CD4-positive, alpha-beta T cell treated with Interleukin-4 for 1 hour (primary cell): ENCODE data around the gene GNG2.

Experiments
- DNase-seq, 2 donors: peaks; one replicate each; pipeline ENCODE4 v3.0.0-alpha.2; 2020 to 2022

Gene GNG2

DNA sequence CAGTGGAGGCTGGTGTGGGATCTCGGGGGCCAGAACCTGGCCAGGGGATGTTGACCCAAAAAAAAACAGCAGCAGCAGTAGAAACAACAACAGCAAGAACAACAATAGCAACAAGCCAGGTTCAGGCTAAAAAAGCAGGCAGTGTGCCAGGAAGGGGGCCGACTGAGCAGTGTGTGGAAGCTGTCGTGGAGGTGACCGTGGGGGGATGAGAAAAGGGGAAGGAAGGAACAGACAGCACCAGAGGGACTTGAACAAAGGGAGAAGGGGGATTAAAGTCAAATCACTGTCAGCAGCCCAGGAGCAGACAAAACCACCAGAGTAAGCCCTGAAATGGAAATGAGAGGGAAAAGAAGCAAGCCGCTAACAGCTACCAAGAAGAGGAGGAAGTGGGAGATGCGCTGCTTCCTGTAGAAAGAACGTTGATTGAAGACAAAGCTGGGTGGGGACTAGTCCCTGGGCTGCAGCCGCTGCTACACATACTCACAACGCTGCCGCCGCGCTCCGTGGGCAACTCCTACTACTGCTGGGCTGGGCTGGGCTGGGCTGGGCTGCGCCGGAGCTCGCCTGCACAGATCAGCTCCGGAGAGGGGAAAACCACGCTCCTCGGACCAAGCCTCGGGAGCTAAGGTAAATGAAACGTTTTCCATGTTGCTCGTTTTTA, at the start of gene GNG2:
Gene GNG2 (plus strand): TSS at position 449 of the 661 bp plus-strand sequence. CDS start 90,067 bp downstream, outside the sequence.
- peak; percentile 89 to 90 for DNase-seq

DNA sequence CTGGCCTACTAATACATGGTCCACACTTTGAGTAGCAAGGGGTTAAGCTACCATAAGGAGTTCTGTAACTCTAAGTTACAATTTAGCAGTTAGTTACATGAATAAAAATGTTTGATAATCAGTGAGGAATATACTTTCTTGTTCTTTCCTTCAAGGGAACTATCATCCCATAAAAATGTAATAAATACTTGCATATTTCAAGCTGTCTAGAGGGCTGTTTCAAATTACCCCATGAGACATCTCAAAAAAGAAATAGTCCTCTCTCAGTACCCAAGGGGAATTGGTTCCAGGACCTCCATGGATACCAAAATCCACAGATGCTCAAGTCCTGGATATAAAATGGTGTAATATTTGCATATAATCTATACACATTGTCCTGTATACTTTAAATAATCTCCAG, 48.7 kb upstream of the GNG2 start:
- DNase-seq: no peak

DNA sequence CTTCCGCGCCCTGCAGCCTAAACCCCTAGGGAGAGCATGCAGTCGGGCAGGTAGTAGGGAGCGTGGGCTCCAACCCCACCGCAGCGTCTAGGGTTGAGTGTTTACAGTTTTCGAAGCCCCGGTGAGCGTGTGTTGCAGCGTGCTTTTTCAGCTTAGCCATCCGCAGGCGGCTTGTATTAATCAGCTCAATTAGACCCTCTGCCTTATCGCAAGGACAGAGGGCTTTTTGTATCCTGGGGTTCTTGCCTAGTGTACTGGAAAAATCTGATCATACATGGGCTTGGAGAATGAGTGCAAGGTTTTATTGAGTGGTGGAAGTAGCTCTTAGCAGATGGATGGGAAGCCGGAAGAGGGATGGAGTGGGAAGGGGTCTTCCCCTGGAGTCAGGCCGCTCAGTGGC, 44.4 kb upstream of the GNG2 start:
- no peak for DNase-seq

DNA sequence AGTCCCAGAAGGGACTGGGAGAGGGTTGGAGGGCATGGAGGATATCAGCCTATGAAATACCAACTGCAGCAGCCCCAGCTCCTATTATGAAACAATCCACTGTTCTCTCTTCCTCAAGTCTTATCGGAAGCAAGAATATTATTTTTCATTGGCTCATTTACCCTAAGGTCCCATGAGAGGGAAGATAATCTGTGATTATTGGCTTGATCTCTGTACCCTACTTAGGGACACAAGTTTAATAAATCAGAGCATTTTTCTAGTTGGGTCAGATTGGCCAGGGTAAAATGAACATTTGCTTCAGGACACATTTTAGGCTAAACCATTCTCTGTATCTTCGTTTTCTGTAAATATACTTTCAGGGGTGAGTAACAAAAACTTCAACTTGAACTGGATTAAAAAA, 43.1 kb upstream of the GNG2 start:
- DNase-seq: no peak

DNA sequence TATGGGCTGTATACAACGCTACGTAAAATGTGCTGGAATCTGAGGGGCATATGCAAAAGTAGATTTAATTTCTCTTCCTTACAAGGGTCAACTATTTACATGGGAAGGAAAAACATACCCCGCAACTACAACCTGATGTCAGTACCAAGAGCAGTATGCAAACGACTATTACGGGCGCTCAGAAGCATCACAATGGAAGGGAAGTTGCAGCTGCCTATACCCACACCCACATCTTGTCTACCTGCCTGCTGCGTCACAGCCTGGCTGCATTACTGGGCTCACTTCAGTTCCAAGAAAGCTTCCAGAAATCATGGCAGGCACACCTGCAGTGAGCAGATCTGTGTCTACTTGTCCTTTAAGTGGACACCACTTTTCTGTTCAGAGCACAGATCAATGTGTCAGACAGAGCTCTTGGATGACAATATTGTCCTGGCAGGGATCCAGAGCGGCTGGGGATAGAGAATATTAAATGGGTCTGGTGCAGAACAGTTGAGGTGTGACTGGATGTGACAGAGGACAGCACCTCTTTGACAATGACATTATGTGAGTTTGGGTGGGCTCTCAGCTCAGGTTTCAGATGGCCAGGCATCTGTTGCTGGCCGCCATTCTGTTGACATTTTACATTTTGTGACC, 41.5 kb upstream of the GNG2 start:
- no peak for DNase-seq

DNA sequence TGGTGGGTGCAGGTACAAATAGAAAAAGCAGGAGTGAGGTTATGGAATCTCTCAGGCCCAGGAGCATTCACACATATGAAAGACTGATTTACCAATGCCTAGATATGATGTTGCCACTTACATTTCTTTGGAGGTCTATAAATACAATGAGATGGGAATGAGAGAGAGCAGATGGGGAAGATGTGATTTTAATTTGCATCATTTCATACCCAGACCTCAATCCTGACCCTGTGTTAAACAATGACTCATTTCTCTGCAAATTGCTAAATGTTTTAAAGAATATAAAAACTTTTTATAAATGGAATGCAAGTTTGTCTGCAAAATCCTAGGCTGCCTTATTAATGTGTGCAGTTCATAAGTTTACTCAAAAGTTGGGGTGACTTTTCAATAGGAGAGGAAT, 38.6 kb upstream of the GNG2 start:
- no peak for DNase-seq

DNA sequence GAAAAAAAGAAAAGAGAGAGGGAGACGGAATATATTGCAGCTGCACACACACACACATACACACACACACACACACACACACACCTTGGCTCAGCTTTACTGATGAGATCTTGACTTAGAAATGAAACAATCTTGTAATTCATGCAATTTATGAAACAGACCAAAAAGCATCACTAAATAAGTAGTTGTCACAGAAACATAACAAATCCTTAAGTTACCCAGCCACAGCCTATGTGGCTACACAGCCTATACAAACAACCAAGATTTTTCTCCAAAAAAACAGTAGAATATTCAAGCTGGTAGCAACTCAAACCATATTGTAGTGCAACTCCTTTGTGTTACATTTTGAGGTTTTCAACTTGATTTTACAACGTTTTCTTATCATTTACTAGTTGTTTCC, 37.9 kb upstream of the GNG2 start:
- DNase-seq: no peak

DNA sequence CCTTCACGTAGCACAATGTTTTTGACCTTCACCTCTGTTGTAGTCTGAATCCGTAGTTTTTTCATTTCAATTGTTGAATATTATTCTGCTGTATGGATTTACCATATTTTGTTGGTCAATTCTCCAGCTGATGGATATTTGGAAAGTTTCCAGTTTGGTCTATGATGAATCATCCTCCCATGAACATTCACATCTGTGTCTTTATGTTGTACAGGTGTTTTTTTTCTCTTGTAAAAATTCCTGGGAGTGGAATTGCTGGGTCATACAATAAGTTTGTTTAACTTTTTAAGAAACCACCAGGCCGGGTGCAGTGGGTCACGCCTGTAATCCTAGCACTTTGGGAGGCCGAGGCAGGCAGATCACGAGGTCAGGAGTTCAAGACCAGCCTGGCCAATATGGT, 36.7 kb upstream of the GNG2 start:
- DNase-seq: no peak

DNA sequence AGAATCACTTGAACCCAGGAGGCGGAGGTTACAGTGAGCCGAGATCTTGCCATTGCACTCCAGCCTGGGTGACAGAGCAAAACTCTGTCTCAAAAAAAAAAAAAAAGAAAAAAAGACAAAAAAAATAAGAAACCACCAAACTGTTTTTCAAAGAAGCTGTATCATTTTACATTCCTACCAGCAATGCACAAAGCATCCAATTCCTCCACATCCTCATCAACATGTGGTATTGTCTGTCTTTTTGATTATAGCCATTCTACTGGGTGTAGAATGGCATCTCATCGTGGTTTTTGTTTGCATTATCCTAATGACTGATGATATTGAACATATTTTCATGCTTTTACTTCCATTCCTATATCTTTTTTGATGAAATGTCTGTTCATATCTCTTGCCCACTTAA, 36.2 kb upstream of the GNG2 start:
- no peak for DNase-seq

DNA sequence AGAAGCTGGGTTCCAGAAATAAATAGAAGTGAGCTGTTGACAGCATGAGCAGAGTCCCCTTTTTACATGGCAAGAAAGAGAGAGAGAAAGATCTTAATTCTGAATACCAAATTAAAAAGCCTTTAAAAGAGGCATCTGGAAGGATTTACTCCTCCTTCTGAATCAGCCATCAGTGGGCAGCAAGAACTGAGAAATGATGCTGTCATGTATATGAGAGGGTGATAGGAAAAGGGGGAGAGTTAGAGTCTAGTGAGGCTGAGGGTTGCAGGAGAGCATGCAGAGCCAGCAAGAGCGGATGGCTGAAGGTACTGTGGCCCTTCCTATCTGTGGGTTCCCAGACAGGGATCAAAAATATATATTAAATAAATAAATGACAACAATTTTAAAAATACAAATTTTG, 34.5 kb upstream of the GNG2 start:
- no peak for DNase-seq

DNA sequence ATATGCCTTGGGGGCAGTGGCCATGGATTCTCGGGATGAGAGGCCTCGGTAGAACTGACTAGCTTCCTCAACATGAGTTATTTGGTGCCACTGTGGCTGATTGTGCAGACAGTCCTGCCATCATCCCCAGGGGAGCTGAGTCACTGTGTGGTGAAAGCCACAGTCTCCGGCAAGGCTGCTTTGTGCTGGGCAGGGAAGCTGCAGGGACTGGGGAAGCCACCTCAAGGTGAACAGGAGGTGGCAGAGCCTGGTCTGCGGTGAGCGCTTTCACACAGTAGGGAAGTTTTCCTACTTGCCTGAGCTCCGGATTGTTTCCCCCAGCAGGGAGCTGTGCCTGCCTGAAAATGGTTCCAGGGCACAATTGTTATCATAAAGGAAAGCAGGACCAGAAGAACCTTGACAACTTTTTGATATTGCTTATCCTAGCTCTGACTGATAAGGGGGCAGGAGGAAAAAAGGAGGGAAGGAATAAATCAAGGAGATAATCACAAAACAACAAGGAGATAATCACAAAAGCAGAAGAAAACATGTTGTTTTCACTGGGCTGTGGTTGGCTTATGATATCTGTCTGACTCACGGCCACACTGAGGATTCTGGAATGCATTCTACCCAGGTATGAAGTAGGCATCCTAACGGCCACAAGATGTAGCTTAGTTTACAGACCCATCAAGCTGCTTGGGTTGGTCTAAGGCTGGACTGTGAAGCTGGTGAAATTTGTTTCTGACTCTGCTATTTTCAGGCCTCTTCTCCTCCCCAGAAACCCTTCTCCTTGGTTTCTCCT, 32.2 kb upstream of the GNG2 start:
- DNase-seq: peak; percentile 51 to 76

DNA sequence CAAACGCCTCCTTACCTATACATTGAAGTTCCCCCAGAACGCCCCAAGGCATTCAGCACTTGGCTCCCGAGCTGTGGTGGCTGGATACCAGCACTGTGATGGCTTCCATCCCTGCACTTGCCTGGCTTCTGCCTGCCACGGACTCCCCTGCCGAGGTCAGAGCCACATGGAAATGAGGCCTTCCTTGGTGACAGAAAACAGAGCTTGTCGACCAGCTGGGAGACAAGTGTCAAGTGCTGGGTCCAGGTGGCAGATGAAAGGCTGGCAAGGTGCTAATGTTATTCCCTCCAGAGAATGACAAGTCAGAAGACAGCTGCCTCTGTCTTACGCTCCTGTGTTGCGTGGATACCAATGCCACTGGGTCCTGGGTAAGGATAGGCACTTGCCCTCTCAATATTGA, 26.2 kb upstream of the GNG2 start:
- no peak for DNase-seq

DNA sequence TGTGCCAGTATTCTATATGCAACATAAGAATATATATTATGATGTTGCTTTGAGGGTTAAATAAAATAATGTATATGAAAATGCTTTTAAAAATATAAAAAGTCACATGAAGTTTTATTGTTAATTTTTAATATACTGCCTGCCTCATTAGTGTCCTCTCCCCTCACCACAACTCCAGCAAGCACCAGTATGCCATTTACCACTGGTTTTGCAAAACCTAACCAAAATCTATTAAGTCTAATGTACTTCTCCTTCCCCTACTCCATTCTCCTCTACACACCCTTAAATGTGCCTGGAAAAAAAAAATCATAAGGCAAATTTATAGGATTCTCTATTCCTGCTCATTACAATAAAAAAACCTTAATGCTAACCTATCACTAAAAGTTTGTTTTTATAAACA, 24.0 kb upstream of the GNG2 start:
- no peak for DNase-seq

DNA sequence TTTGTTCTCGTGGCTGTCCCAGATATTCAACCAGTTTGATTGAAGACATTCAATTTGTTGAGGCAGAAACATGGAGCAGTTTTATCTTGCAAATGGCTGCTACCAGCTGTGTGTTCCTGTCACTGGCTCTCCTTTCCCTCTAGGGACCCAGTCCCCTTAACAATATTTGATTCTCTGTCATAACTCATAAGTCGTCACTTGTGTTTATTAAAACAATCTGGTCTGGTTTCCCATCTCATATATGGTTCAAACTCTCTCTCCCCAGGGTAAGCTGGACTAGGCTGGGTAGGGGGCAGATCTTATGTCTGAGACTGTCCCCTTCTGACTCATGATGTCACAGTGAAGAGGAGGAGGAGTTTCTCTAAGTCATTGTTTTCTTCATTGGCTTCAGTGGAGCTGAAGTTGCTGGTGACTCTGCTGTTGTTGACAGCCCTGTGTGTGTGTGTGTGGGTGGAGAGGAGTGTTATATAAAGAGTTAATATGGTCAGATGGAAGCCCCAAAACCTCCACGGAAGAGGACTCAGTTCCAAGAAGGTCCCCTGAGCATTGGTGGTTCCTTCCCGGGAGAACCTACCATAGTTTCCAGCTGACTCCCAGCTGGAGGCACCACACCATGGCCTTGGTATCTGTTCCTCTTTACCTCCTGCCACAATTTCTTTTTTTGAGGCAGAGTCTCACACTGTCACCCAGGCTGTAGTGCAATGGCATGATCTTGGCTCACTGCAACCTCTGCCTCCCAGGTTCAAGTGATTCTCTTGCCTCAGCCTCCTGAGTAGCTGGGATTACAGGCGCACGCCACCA, 16.1 kb upstream of the GNG2 start:
- peak in 1 of 2 donors; percentile 73 for DNase-seq

DNA sequence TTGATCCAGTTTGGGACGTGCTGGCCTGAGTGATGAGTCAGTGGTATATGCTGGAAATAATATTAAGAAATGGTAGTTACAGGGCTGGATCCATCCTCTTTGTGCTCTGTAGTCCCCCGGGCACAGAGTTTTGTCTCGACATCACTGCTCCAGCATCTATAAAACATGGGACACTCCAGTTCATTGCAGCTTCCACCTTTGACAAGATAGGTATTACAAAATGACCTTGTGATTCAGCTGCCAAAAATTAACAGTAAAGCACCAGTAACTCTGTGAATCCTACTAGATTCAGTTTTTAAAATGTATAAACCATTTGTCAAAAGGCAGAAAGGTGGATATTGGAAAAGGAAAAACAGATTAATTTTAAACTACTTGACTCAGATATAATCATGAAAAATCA, 14.6 kb upstream of the GNG2 start:
- no peak for DNase-seq

DNA sequence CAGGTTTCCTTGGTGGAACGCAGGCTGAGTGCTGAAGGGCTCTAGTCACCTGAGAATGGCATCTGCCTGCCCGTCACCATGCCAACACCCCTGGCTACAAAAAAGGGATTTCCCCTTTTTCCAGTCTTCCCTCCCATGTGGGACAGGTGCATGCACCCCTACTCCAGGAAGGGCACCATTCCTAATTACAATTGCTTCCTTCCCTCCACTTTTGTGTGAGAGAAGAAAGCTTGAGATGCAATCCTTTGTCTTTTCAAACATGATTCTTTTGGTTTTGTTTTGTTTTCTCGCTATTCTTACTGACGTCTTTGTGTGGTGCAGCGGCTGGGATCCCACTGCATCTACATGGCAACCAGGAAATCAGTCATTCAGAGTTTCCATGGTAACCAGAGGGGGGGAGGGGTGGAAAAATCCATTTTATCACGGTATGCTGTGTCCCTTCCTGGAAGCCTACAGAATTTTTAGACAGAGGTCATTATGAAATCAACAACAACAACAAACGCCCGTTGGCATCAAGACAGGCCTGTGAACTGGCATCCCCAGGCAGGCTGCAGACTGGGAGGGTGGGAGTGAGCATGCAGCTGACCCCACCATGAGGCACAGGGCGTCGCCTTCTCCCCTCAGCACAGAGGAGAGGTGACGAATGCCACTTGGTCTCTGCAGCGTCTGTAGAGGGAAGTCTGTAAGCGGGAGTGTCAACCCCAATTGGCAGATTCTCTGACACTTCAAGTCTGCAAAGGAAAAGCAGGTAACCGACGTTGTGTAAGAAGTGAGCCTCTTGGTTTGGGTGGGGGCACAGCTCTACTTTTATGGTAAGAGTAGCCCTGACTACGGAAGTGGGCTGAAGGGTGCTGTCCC, 13.6 kb upstream of the GNG2 start:
- peak; percentile 97 for DNase-seq

DNA sequence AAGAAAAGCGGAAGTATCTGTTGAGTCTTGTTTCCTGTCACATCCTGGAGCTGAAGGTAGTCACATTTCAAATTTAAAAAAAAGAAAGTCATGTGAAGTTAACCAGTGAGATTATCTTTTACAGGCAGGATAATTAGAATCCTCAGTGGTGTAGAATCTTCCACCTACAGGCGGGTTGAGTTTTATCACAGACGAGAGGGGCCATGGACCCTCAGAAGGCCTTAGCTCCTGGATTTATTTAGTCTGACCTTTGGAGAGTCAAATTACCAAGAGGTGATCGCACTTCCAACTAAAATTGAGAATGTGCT, 13.0 kb upstream of the GNG2 start:
- no peak for DNase-seq

DNA sequence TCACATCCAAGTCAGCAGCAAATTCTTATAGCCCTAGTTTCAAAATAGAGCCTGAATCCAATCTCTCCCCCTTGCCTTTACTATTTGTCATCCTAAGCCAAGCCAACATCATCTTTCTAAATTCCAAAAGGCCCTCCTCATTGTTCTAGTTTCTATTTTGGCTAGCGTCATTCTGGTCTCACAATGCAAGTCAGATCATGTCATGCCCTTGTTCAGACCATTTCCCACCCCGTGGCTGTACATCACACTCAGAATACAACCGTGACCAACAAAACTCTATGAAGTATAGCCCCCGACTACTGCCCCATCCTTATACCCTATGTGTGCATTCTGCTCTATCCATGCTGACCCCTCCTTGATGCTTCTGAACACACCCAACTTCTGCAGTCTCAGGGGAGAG, 12.3 kb upstream of the GNG2 start:
- DNase-seq: no peak

DNA sequence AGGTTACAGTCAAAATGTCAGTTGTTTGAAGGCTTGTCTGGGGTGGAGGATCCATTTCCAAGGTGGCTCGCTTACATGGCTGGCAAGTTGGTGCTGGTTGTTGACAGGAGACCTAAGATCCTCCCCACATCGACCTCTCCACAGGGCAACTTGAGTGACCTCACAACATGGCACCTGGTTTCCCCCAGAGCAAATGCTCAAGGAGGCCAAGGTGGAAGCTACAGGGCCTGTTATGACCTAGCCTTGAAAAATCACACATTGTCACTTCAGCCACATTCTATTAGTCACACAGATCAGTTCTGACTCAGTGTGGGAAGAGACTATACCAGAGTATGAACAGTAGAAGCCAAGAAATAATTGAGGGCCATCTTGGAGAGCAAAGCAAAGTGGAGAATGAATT, 11.3 kb upstream of the GNG2 start:
- DNase-seq: peak in 1 of 2 donors; percentile 54

DNA sequence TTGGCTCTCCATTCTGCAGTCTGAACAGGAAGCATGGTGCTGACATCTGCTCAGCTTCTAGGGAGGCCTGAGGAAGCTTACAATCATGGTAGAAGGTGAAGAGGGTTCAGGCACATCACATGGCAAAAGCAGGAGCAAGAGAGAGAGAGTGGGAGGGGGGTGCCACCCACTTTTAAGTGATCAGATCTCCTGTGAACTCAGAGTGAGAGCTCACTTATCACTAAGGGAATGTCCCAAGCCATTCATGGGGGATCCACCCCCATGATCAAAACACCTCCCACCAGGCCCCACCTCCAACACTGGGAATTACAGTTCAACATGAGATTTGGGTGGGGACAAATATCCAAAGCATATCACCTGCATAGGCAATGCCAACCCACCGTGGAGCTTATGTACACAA, 9.8 kb upstream of the GNG2 start:
- DNase-seq: no peak

DNA sequence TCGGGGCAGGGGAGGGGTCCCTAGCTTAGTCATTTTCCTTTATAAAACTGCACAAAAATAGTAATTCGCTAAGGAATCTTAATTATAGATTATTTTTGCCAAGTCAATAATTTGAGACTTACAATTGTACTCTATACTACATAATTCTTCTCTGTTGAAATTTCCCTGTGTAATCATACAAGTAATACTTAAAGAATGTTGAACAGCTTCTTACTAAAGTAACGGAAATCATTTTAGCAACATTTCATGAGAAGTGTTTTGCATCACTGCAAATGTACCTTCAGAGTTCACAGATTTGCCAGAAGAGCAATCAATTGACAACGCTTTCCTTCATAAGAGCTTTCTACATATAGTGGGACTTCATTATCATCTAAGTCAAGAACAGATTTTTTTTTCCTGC, 7.9 kb upstream of the GNG2 start:
- DNase-seq: no peak

DNA sequence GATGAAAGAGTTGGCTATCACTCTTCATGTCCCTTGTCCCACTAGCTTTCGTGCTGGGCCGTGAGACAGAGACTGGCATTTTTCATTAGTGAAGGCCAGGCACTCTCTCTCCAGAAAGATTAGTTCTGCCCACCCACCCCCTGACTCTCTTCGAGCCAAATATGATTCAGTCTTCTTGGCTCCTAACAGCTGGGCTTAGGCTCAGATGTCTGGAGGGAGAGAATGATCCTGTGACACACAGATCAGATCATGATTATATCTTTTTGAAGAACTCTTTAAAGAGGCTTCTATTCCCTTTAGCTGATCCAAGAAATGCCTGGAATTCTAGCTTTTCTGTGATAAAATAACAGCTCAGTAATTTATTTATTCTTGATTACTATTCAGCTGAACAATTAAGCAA, 5.2 kb upstream of the GNG2 start:
- no peak for DNase-seq
